PC-9 (cell line): ENCODE measurements around the gene GALNT10. TPM values are rescaled to one million over a fixed set of nuclear protein-coding genes. Genes with fewer than 3 reads are reported as not detected.
A peak's percentile ranks its signal among the peaks of the same experiment; 100 is the strongest.

ENCODE experiments used
- Bru-seq: library from RNA; stranded (reverse); fragments of 400-500 nt; gene quantifications from one replicate; lab custom pipeline; 2021; lab: Mats Ljungman, UMichigan
- BruChase-seq, 2 experiments: library from RNA; stranded (reverse); fragments of 400-500 nt; gene quantifications; one replicate each; lab custom pipeline; 2021; lab: Mats Ljungman, UMichigan
- BruUV-seq: library from RNA; stranded (reverse); fragments of 400-500 nt; replicated peaks from 2 replicates; lab custom pipeline; 2021; lab: Mats Ljungman, UMichigan
- CTCF ChIA-PET: fragments of 300-600 bp; sonication (Branson Sonifier 250); formaldehyde crosslinking; loops from one replicate; lab custom pipeline; 2022; ENCODE audit warnings: antibody characterized with exemption; lab: Charles Lee
- POLR2A ChIA-PET: fragments of 300-600 bp; sonication (Branson Sonifier 250); formaldehyde crosslinking; loops from one replicate; lab custom pipeline; 2022; ENCODE audit warnings: antibody characterized with exemption; ENCODE audit not compliant: unreplicated experiment; lab: Charles Lee
- DNase-seq, 2 experiments: peaks; one replicate each; pipeline versions ENCODE4 v3.0.0 to v3.0.0-alpha.2; 2015 to 2022; ENCODE audit warnings: mixed read lengths in 1 of 2
- H2AFZ ChIP-seq: fragments of 200-600 bp; sonication (generic); 2 replicates; pipeline ENCODE4 v1.8.1; 2017; ENCODE audit warnings: antibody characterized with exemption
- H3F3A ChIP-seq: fragments of 200-600 bp; sonication (generic); 2 replicates; pipeline ENCODE4 v1.8.1; 2017; ENCODE audit warnings: antibody characterized with exemption, mild to moderate bottlenecking, low read depth; ENCODE audit not compliant: insufficient read depth
- H3K27ac ChIP-seq: fragments of 200-600 bp; sonication (generic); 2 replicates; pipeline ENCODE4 v1.6.1; 2016; ENCODE audit warnings: mixed run types
- H3K27me3 ChIP-seq: fragments of 200-600 bp; sonication (generic); 2 replicates; pipeline ENCODE4 v1.6.1; 2016; ENCODE audit warnings: low read depth, mixed run types; ENCODE audit not compliant: insufficient read depth
- H3K36me3 ChIP-seq: fragments of 200-600 bp; sonication (generic); 2 replicates; pipeline ENCODE4 v1.6.1; 2016; ENCODE audit warnings: low read depth, mixed run types
- H3K4me1 ChIP-seq: fragments of 200-600 bp; sonication (generic); replicated peaks from 2 replicates; pipeline ENCODE4 v1.6.1; 2016; ENCODE audit warnings: mixed run types; ENCODE audit not compliant: insufficient read depth
- H3K4me2 ChIP-seq: fragments of 200-600 bp; sonication (generic); 2 replicates; pipeline ENCODE4 v1.6.1; 2017; ENCODE audit warnings: mixed run types
- H3K4me3 ChIP-seq: fragments of 200-600 bp; sonication (generic); 2 replicates; pipeline ENCODE4 v1.6.1; 2016; ENCODE audit warnings: mixed run types
- H3K79me2 ChIP-seq: fragments of 200-600 bp; sonication (generic); 2 replicates; pipeline ENCODE4 v1.6.1; 2017; ENCODE audit warnings: low read depth, mixed run types
- H3K9me2 ChIP-seq: fragments of 200-600 bp; sonication (generic); 2 replicates; pipeline ENCODE4 v1.8.1; 2017; ENCODE audit warnings: mild to moderate bottlenecking; ENCODE audit not compliant: insufficient read depth
- H3K9me3 ChIP-seq: fragments of 200-600 bp; sonication (generic); 2 replicates; pipeline ENCODE4 v1.8.1; 2016; ENCODE audit warnings: low read depth; ENCODE audit not compliant: insufficient read depth
- H4K20me1 ChIP-seq: fragments of 200-600 bp; sonication (generic); 2 replicates; pipeline ENCODE4 v1.8.1; 2017; ENCODE audit not compliant: insufficient read depth
- CTCF ChIP-seq: fragments of 200-600 bp; sonication (generic); conservative IDR thresholded peaks from 2 replicates; pipeline ENCODE4 v1.6.1; 2017; ENCODE audit warnings: mixed run types, antibody characterized with exemption, mild to moderate bottlenecking, moderate library complexity
- EZH2 ChIP-seq: fragments of 200-600 bp; sonication (generic); IDR thresholded peaks from 2 replicates; pipeline ENCODE4 v1.8.0; 2017; ENCODE audit warnings: antibody characterized with exemption, low read depth
- intact Hi-C: fragments of 100-400 bp; cut with micrococcal nuclease; formaldehyde crosslinking; loops from one replicate; pipeline ENCODE4 v1.10.0; 2022; ENCODE audit not compliant: unreplicated experiment
- long read RNA-seq: library from polyadenylated mRNA; stranded (forward); transcript quantifications from one replicate; pipeline ENCODE4 v2.0.0, GENCODE V29; 2022
- total RNA-seq: library from RNA; stranded (reverse); gene quantifications from 2 replicates; pipeline ENCODE4 v1.2.3, GENCODE V29; 2021

GALNT10 gene
- 74.0 and 101 TPM in 2 replicates for total RNA-seq
- percentile 86 among the genes with signal in this experiment for Bru-seq, nascent RNA
- BruChase-seq, experiment 1, labeled RNA remaining after a 2-hour chase = percentile 74 among the genes with signal in this experiment
- percentile 77 among the genes with signal in this experiment for BruChase-seq, experiment 2, labeled RNA remaining after a 6-hour chase
- long read RNA-seq, full-length matches to known transcripts = 13 of 66 reads
- long read RNA-seq, partial matches to known transcripts = 30 of 66 reads
- long read RNA-seq, other reads (novel, unspliced or antisense) = 23 of 66 reads

GRCh38 chr5:154190595-154191304 is at the start of gene GALNT10:
GALNT10 (plus strand) TSS chr5:154190733; CDS start chr5:154190867, 134 bp downstream.
- Histone ChIP-seq H3K27ac (peak within 1 kb of the TSS; percentile 56; the same call in 1 of the 2 replicates), H3F3A (peaks cover 19% of the 10 kb centered on the region; the same call in 1 of the 2 replicates), H3K9me2 (no peaks in the 10 kb centered on the region), H3K4me2 (peak within 1 kb of the TSS; percentile 97), H3K4me3 (peak within 1 kb of the TSS; percentile 94), H3K79me2 (peaks cover 51% of the 10 kb centered on the region), H3K9me3 (no peaks in the 10 kb centered on the region), H4K20me1 (peaks cover 9% of the 10 kb centered on the region; the same call in 1 of the 2 replicates), H3K4me1 (peaks cover 48% of the 10 kb centered on the region), H3K27me3 (no peaks in the 10 kb centered on the region), H3K36me3 (peaks cover 10% of the 10 kb centered on the region; the same call in 1 of the 2 replicates), H2AFZ (peak within 1 kb of the TSS; percentile 95)
- ChIA-PET POLR2A (interaction anchor here (0.6 to 1.1 kb wide), 3 partner anchors 15 to 203 kb away, joined by 5 read pairs; no protein-coding TSS in a partner anchor), CTCF (interaction anchor here (0.6 kb wide), 3 partner anchors 34 to 152 kb away, joined by 3 to 12 read pairs (median 3); partner anchors contain the start of genes FAM114A2 and MFAP3)
- no TSS peak for BruUV-seq
- intact Hi-C loops = loop anchor here (2.0 to 10.0 kb wide), 6 partner anchors 30 to 424 kb away; no protein-coding TSS in a partner anchor
- peak; percentile 34 to 75 for DNase-seq
- TF ChIP-seq EZH2 (no peak), CTCF (no peak)

GRCh38 chr5:154141745-154142221 is 48.8 kb upstream of the GALNT10 start:
- Histone ChIP-seq H3F3A (no peaks in the 10 kb centered on the region), H3K4me1 (no peaks in the 10 kb centered on the region), H2AFZ (no peak overlapping the region), H3K9me3 (no peaks in the 10 kb centered on the region), H4K20me1 (no peaks in the 10 kb centered on the region), H3K27ac (no peak overlapping the region), H3K27me3 (no peaks in the 10 kb centered on the region), H3K79me2 (no peaks in the 10 kb centered on the region), H3K36me3 (no peaks in the 10 kb centered on the region), H3K9me2 (no peaks in the 10 kb centered on the region), H3K4me2 (no peak overlapping the region), H3K4me3 (no peak overlapping the region)
- CTCF ChIA-PET = no interaction called here
- POLR2A ChIA-PET = no interaction called here
- TF ChIP-seq CTCF = no peak
- BruUV-seq = no TSS peak
- intact Hi-C loops = no loop called here
- no peak for DNase-seq

DNA sequence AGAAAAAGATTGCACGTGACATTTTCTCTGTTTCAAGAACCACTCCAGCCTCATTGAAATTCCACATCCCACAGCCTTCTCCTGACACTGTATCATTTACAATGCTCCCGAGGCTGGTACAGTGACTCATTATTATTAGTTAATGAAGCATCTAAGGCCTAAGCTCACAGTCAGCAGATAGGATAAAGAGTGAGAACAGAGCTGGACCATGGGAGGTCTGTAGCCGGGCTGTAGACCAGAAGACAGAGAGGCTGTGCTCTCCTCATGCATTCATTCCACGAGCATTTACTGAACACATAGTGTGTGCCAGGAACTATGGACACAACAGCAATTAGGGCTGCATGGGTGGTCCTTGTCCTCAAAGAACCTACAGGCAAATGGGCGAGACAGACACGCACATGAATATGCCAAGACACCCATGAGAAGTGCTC is 47.3 kb upstream of the GALNT10 start:
- no peaks in the 10 kb centered on the region for H3F3A ChIP-seq
- CTCF ChIA-PET = no interaction called here
- intact Hi-C loops = no loop called here

More for the DNA sequence above, 47.3 kb upstream of the GALNT10 start:
- TF ChIP-seq EZH2 = no peak
- TF ChIP-seq CTCF = no peak
- Histone ChIP-seq H3K9me2 (no peaks in the 10 kb centered on the region), H3K36me3 (no peaks in the 10 kb centered on the region), H3K79me2 (no peaks in the 10 kb centered on the region), H3K4me1 (no peaks in the 10 kb centered on the region), H3K27me3 (no peaks in the 10 kb centered on the region), H3K27ac (no peak overlapping the region), H2AFZ (no peak overlapping the region), H4K20me1 (no peaks in the 10 kb centered on the region), H3K9me3 (no peaks in the 10 kb centered on the region), H3K4me3 (no peak overlapping the region), H3K4me2 (no peak overlapping the region)
- POLR2A ChIA-PET = no interaction called here
- no TSS peak for BruUV-seq
- DNase-seq = no peak
